ENCODE measurements around the gene RNASEH2C. TPM values are rescaled to one million over a fixed set of nuclear protein-coding genes. Genes with fewer than 3 reads are reported as not detected.

RNASEH2C gene
- total and polyA plus RNA-seq, 2 of the 13 experiments (the other 11 are each of a cell fraction or from before 2014, with no cell fraction given) = 27.4 to 50.9 TPM

- TF ChIP-seq MEIS2 (CRISPR knock-in tag; IDR thresholded peaks at IDR 0.05) (0 out of 2 replicates have a peak, but pooled peaks have one; percentile 73), REXO4 (CRISPR knock-in tag; IDR thresholded peaks at IDR 0.05; ENCODE audit: borderline replicate concordance) (peak; percentile 82; the same call in 1 of the 2 replicates), SKI (IDR thresholded peaks at IDR 0.05; ENCODE audit: partially characterized antibody) (peak; percentile 47), MLLT10 (CRISPR knock-in tag; IDR thresholded peaks at IDR 0.05) (no peak), CHD4 (IDR thresholded peaks at IDR 0.05; ENCODE audit: borderline replicate concordance, low read length) (no peak; the same call in 1 of the 2 replicates), ZNF543 (CRISPR knock-in tag; IDR thresholded peaks at IDR 0.05) (peak; percentile 78; the same call in 1 of the 2 replicates), ZNF570 (CRISPR knock-in tag; IDR thresholded peaks at IDR 0.05; ENCODE audit: borderline replicate concordance) (no peak), KAT7 (CRISPR knock-in tag; IDR thresholded peaks at IDR 0.05; ENCODE audit: borderline replicate concordance) (no peak), KDM4B (CRISPR knock-in tag; IDR thresholded peaks at IDR 0.05) (peak; percentile 77; the same call in 1 of the 2 replicates), ZFAT (CRISPR knock-in tag; conservative IDR thresholded peaks at IDR 0.05) (no peak), ZNF30 (CRISPR knock-in tag; IDR thresholded peaks at IDR 0.05) (peak; percentile 20; the same call in 1 of the 2 replicates), EZH2 (conservative IDR thresholded peaks at IDR 0.05; ENCODE audit: low read depth, low read length) (no peak), ZNF180 (CRISPR knock-in tag; IDR thresholded peaks at IDR 0.05; ENCODE audit: borderline replicate concordance, low read depth) (no peak), ELF3 (CRISPR knock-in tag; IDR thresholded peaks at IDR 0.05) (peak; percentile 49), ZNF761 (CRISPR knock-in tag; conservative IDR thresholded peaks at IDR 0.05) (0 out of 2 replicates have a peak, but pooled peaks have one; percentile 49), FOXM1 (CRISPR knock-in tag; IDR thresholded peaks at IDR 0.05) (no peak), ATAD3A (CRISPR knock-in tag; IDR thresholded peaks at IDR 0.05) (no peak), ZNF563 (CRISPR knock-in tag; IDR thresholded peaks at IDR 0.05) (peak; percentile 97), YEATS4 (CRISPR knock-in tag; IDR thresholded peaks at IDR 0.05; ENCODE audit: borderline replicate concordance) (peak; percentile 94), ZFP37 (CRISPR knock-in tag; IDR thresholded peaks at IDR 0.05; ENCODE audit: borderline replicate concordance) (peak; percentile 94; the same call in 1 of the 2 replicates), EEA1 (CRISPR knock-in tag; IDR thresholded peaks at IDR 0.05; ENCODE audit: borderline replicate concordance) (no peak; the same call in 1 of the 2 replicates), ZBTB14 (CRISPR knock-in tag; IDR thresholded peaks at IDR 0.05) (no peak)
- TF ChIP-seq, protein P1, sequence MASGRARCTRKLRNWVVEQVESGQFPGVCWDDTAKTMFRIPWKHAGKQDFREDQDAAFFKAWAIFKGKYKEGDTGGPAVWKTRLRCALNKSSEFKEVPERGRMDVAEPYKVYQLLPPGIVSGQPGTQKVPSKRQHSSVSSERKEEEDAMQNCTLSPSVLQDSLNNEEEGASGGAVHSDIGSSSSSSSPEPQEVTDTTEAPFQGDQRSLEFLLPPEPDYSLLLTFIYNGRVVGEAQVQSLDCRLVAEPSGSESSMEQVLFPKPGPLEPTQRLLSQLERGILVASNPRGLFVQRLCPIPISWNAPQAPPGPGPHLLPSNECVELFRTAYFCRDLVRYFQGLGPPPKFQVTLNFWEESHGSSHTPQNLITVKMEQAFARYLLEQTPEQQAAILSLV (CRISPR knock-in tag; IDR thresholded peaks at IDR 0.05; ENCODE audit: borderline replicate concordance) = peak; percentile 97
- TF ChIP-seq, protein P2, sequence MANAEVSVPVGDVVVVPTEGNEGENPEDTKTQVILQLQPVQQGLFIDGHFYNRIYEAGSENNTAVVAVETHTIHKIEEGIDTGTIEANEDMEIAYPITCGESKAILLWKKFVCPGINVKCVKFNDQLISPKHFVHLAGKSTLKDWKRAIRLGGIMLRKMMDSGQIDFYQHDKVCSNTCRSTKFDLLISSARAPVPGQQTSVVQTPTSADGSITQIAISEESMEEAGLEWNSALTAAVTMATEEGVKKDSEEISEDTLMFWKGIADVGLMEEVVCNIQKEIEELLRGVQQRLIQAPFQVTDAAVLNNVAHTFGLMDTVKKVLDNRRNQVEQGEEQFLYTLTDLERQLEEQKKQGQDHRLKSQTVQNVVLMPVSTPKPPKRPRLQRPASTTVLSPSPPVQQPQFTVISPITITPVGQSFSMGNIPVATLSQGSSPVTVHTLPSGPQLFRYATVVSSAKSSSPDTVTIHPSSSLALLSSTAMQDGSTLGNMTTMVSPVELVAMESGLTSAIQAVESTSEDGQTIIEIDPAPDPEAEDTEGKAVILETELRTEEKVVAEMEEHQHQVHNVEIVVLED (CRISPR knock-in tag; IDR thresholded peaks at IDR 0.05; ENCODE audit: borderline replicate concordance) = peak; percentile 82
- TF ChIP-seq, protein P3, sequence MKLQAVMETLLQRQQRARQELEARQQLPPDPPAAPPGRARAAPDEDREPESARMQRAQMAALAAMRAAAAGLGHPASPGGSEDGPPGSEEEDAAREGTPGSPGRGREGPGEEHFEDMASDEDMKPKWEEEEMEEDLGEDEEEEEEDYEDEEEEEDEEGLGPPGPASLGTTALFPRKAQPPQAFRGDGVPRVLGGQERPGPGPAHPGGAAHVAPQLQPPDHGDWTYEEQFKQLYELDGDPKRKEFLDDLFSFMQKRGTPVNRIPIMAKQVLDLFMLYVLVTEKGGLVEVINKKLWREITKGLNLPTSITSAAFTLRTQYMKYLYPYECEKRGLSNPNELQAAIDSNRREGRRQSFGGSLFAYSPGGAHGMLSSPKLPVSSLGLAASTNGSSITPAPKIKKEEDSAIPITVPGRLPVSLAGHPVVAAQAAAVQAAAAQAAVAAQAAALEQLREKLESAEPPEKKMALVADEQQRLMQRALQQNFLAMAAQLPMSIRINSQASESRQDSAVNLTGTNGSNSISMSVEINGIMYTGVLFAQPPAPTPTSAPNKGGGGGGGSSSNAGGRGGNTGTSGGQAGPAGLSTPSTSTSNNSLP (IDR thresholded peaks at IDR 0.05; ENCODE audit: low read depth, low read length) = no peak
Measured at GRCh38 chr11:65711785-65712632, 8.6 kb downstream of the RNASEH2C start, which contains the start of gene KAT5 (continued).
